ENCODE data around the gene TBC1D9B. TPM values are rescaled to one million over a fixed set of nuclear protein-coding genes. Genes with fewer than 3 reads are reported as not detected.

Gene TBC1D9B
- total and polyA plus RNA-seq, 9 of the 15 experiments (the other 6 are each of a cell fraction or from before 2014, with no cell fraction given), result 2.9 to 59.1 (median 33.5) TPM

- TF ChIP-seq ATF2 (CRISPR knock-in tag; IDR thresholded peaks at IDR 0.05) (peak; percentile 71; the same call in 1 of the 2 replicates), ZNF146 (CRISPR knock-in tag; IDR thresholded peaks at IDR 0.05; ENCODE audit: unreplicated experiment) (peak; percentile 2), ZNF740 (CRISPR knock-in tag; IDR thresholded peaks at IDR 0.05) (0 out of 2 replicates have a peak, but pooled peaks have one; percentile 2), ZNF740 (tag; IDR thresholded peaks at IDR 0.05) (no peak), MBD1 (CRISPR knock-in tag; IDR thresholded peaks at IDR 0.05) (no peak), KDM1A (IDR thresholded peaks at IDR 0.05) (no peak), ZBTB33 (CRISPR knock-in tag; IDR thresholded peaks at IDR 0.05) (no peak), DMBX1 (CRISPR knock-in tag; IDR thresholded peaks at IDR 0.05; ENCODE audit: borderline replicate concordance) (0 out of 2 replicates have a peak, but pooled peaks have one; percentile 7), ZBED1 (IDR thresholded peaks at IDR 0.05) (0 out of 2 replicates have a peak, but pooled peaks have one; percentile 45), ETS1 (conservative IDR thresholded peaks at IDR 0.05; ENCODE audit: control insufficient read depth, low read depth, low read length) (peak; percentile 30), SRSF1 (IDR thresholded peaks at IDR 0.05; ENCODE audit: low read depth, low read length) (no peak), EZH2 (IDR thresholded peaks at IDR 0.05; ENCODE audit: borderline replicate concordance, low read depth, low read length) (no peak), KHSRP (IDR thresholded peaks at IDR 0.05) (no peak), ZNF584 (CRISPR knock-in tag; IDR thresholded peaks at IDR 0.05; ENCODE audit: low read depth) (no peak), ZNF766 (CRISPR knock-in tag; conservative IDR thresholded peaks at IDR 0.05) (peak; percentile 53; the same call in 1 of the 2 replicates), EGR1 (conservative IDR thresholded peaks at IDR 0.05) (peak; percentile 85), MAFF (IDR thresholded peaks at IDR 0.05; ENCODE audit: low read length) (peak; percentile 80), RAD51 (IDR thresholded peaks at IDR 0.05; ENCODE audit: borderline replicate concordance, low read depth) (no peak), SMAD2 (IDR thresholded peaks at IDR 0.05; ENCODE audit: low read depth, low read length) (no peak)
Observed at GRCh38 chr5:179820483-179821297, 87.0 kb downstream of the TBC1D9B start, which contains the start of gene SQSTM1 (continued).

Data from K562 (cell line).